ENCODE results near the gene PLCB1. TPM values are rescaled to one million over a fixed set of nuclear protein-coding genes. Genes with fewer than 3 reads are reported as not detected.
"Not testable (repeated sequence)": the region's sequence is repeated elsewhere in the genome, so short reads cannot be mapped to it uniquely, and the experiment has no call there.

The PLCB1 gene
- polyA plus RNA-seq, 1 donor: 8.5 TPM

DNA sequence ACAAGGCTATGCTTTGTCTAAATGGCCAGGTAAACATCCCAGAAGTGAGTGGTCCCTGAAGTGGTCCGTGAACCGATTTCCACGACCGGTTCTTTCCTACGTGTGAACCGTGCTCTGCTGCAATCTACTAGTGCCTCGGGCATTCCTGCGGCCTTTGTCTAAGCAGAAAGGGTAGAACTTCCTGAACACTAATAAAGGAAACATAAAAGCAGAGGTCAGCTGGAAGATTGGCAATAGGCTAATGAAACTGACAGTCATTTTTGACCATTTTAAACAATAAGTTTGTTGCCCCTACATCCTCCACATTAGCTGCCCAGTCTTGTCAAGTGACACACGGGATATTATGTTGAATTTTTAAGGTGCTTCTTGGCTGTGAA lies 410.0 kb downstream of the PLCB1 start:
- no peak for DNase-seq (ENCODE audit: low read depth)

- DNase-seq (ENCODE audit: low read depth): no peak
Observed at GRCh38 chr20:8545212-8545611, 413.1 kb downstream of the PLCB1 start.

- DNase-seq (ENCODE audit: low read depth): no peak
Observed at GRCh38 chr20:8547035-8547650, 415.1 kb downstream of the PLCB1 start.

- DNase-seq (ENCODE audit: low read depth): no peak
Observed at GRCh38 chr20:8547968-8548588, 416.0 kb downstream of the PLCB1 start.

- DNase-seq (ENCODE audit: low read depth): no peak
Observed at GRCh38 chr20:8549192-8549591, 417.1 kb downstream of the PLCB1 start.

DNA sequence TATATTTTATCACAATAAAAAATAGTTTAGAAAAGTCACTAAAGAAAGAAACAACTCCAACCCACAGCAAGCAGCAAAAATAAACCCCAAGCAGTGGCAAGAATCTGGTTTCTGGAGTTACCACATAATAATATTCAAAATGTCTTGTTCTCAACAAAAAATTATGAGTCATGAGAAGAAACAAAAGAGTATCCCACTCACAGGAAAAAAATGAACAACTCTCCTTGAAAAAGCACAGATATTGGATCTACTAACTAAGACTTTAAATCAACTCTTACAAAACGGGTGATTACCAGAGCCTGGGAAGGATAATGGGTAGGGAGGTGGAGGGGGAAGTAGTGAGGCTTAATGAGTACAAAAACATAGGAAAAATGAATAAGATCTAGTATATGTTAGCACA lies 425.6 kb downstream of the PLCB1 start:
- no peak for DNase-seq (ENCODE audit: low read depth)

GRCh38 chr20:8562356-8562755 lies 430.3 kb downstream of the PLCB1 start:
- DNase-seq (ENCODE audit: low read depth): no peak

DNA sequence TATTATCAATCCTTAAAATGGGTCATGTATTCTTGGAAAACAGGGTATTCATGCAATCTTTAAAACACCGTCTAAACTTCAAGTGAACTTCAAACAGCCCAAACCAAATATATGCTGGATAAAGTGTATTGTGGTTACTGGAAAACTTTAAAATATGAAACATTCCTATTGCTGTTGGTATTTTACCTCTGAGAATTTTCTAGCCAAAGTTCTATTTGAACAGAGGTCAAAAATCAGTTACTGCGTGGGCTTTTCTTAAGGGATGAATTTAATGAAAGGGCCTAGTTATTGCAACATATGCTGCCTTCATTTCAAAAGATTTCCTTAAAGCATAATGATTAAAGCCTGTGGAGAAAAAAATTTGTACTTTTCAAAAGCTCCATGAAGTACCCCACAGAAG lies 436.0 kb downstream of the PLCB1 start:
- no peak for DNase-seq (ENCODE audit: low read depth)

GRCh38 chr20:8569766-8570165 lies 437.7 kb downstream of the PLCB1 start:
- DNase-seq (ENCODE audit: low read depth): no peak

DNA sequence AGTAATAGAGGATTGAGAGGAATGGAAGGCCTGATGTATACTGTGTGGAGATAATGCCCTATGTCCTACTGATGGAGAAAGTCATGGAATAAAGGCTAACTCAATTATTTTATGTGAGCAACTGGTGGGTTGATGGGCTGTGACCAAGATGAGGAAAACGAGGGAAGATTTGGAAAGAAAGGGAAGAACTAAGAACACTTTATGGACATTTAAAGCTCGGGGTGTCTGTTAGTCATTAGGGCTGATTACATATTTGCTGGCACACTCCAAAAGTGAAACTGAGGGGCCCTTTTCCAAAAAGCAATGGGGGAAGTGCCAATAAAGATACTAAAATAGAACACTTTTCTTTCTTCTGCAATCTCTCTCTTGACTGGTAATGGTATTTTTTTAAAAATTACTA lies 439.5 kb downstream of the PLCB1 start:
- DNase-seq (ENCODE audit: low read depth): no peak

- no peak for DNase-seq (ENCODE audit: low read depth)
Observed at GRCh38 chr20:8573686-8574085, 441.6 kb downstream of the PLCB1 start.

DNA sequence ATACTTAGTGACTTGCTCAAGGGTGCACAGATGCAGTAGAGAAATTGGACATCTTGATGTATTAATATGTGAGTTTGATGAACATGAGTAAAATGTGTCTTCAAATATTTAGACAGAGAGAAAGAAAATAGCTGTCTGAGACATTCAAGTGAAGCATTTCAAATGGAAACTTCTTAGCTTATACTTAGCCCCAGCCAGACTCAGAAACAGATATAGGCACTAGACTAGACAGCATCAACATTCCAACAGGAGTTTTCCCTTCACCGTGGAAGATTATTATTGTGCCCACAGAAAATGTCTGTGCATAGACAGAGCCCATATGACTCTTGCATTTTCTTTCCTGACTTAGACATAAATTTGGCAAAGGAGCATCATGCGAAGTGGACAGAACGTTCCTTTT lies 443.0 kb downstream of the PLCB1 start:
- DNase-seq (ENCODE audit: low read depth): no peak

GRCh38 chr20:8578161-8578865 lies 446.2 kb downstream of the PLCB1 start:
- DNase-seq (ENCODE audit: low read depth): no peak

DNA sequence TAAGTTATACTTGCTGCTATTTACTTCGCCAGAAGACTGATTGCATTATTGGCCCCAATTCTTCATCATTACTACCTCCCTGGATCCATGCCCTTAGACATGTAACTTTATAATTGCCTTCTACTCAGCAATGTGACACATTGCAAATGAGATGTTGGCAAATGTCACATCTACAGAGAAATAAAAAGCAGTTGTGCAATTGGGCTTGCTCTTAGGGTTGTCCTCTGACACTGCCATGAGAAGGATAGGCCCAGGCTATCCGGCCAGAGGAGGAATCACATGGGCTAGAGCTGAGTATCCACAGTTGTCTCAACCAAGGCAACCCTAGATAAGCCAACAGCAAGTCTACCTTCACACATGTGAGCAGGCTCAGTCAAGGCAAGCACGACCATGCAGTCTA lies 447.0 kb downstream of the PLCB1 start:
- DNase-seq (ENCODE audit: low read depth): no peak

DNA sequence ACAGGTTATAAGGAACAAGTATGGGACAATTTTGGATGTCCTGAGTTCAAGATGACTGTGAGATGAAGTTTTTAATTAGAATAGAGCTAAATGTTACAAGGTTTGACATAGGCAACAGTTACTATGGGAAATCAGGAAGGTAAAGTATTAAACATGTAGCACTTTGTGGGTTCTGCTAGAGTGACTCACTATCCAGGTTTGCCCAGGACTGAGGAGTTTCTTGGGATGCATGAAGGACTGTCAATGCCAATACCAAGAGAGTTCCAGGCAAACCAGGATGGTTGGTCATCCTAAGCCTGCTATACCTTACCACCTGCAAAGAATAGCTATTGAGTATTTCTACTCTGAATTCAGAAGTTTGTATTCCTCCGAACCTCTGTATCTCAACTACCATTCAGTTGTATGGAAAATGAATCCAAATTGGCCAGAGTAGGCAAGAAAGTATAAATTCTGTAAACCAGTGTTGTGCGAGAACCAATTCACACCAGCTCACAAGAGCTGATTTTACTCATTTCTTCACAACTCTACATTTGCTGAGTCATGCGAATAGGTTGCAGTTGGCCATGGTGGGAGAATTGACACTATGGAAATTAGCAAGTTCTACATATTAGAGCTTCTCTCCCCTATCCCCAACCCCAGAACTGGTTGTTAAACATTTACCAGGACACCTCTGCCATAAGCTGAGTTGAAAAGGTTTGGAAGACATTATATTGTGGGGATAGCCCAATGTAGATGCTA lies 449.5 kb downstream of the PLCB1 start:
- no peak for DNase-seq (ENCODE audit: low read depth)

- DNase-seq (ENCODE audit: low read depth): no peak
Observed at GRCh38 chr20:8583012-8583565, 451.0 kb downstream of the PLCB1 start.

DNA sequence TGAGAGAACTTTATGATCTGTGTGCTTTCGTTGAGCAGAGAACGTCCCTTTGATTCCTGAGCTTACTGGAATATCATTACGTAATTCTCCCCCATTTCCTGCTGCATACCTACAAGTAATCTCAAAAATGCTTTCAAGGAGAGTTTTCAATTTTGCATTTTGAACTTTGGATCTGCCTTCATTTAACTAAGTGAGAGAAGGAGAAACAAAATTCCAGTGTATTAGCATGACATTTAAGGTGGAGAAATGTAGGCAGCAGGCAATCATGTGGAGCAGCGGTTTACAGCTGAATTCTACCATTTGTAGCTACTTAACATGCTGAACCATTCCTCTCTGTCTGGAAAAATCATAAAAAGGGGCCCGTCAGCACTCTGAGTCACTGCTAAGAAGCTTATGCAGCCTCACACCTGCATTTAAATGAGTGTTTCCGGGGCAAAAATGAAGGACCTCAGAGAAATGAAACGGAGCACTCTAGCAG lies 451.5 kb downstream of the PLCB1 start:
- no peak for DNase-seq (ENCODE audit: low read depth)

DNA sequence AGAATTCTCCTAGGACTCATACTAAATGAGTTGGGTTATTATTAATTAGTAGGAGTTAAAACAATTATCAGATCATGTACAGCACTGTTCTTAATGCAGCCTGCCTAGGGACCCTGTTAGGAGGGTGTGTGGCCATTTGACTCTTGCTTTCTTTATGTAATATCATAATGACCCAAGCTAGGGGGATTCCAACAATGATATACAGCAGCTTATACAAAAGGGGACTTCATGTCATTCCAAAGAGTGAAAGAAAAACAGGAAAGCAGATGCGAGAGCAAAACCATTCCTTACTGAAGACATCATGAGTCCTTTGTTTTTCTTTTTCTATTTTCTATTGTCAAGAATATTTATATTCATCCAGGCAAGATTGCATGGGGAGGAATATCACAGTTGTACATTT lies 455.2 kb downstream of the PLCB1 start:
- no peak for DNase-seq (ENCODE audit: low read depth)

DNA sequence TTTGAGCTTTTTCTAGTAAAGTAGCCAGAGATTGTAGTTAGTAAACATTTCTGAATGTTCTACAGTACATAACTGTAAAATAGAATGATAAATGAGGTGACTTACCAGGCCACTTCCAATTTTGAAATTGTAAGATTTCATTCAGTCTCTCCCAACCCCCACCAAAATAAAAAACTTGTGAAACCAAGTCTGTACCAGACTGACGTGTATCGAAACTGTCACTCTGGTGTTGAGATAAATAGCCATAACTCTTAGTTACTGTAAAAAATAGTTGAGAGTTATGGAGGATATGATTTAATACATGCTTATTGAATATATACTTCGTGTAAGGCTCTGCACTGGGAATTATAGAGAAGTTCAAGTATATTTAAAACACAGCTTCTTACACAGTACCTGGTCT lies 455.7 kb downstream of the PLCB1 start:
- DNase-seq (ENCODE audit: low read depth): no peak

DNA sequence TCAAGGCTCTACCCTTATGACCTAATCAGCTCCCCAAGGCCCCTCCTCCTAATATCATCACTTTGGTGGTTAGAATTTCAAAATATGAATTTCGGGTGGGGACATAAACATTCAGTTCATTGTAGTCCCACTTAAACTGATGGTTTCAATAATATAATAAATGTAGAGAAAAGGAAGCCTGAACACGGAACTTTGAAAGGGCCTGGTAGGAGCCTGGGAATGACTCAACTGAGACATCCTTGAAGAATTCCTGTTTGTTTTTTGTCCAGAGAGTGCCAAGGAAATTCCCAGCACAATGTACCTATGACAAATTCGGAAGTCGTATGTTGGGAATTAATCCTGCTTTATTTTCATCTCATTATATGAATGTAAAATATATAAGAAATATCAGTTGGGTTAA lies 457.9 kb downstream of the PLCB1 start:
- DNase-seq (ENCODE audit: low read depth): no peak

- DNase-seq (ENCODE audit: low read depth): not testable (repeated sequence)
Observed at GRCh38 chr20:8600910-8601541, 469.0 kb downstream of the PLCB1 start.

GRCh38 chr20:8601542-8601912 lies 469.5 kb downstream of the PLCB1 start:
- DNase-seq (ENCODE audit: low read depth): no peak

All from forelimb muscle (tissue), 1 donor.